GM10248 (cell line): ENCODE data around the gene STUB1.
A peak's percentile ranks its signal among the peaks of the same experiment; 100 is the strongest.

Experiments used
- CTCF ChIA-PET: fragments of 300-600 bp; sonication (Branson Sonifier 250); formaldehyde crosslinking; extraction: SDS; loops from one replicate; lab custom pipeline; 2021; ENCODE audit warnings: antibody characterized with exemption; lab: Yijun Ruan, JAX
- POLR2A ChIA-PET: fragments of 350-650 bp; sonication (Branson Sonifier 250); formaldehyde crosslinking; extraction: SDS; loops from one replicate; lab custom pipeline; 2020; ENCODE audit warnings: antibody characterized with exemption; lab: Yijun Ruan, JAX
- DNase-seq: peaks from one replicate; pipeline ENCODE4 v3.0.0; 2012; ENCODE audit errors: extremely low spot score
- CTCF ChIP-seq: IDR thresholded peaks from 2 replicates; pipeline ENCODE4 v1.5.1; 2012; ENCODE audit warnings: mild to moderate bottlenecking, low read depth; ENCODE audit errors: extremely low read depth, missing control alignments, control extremely low read depth

STUB1 gene

GRCh38 chr16:716768-717325, 36.6 kb downstream of the STUB1 start:
- CTCF ChIA-PET, result interaction anchor here (1.5 to 8.3 kb wide), 4 partner anchors 9 to 325 kb away, joined by 3 to 169 read pairs (median 10); partner anchors contain the start of genes CCDC78, CHTF18, HAGHL and RPUSD1
- POLR2A ChIA-PET, result no interaction called here
- no peak for TF ChIP-seq CTCF
- no peak for DNase-seq

GRCh38 chr16:717450-718245, 37.4 kb downstream of the STUB1 start:
- no peak for TF ChIP-seq CTCF
- POLR2A ChIA-PET, result no interaction called here
- no peak for DNase-seq
- CTCF ChIA-PET, result interaction anchor here (2.7 to 8.3 kb wide), 2 partner anchors 19 to 67 kb away, joined by 9 to 169 read pairs; partner anchors contain the start of genes CHTF18 and RPUSD1

- no peak for DNase-seq
- TF ChIP-seq CTCF, result no peak
- ChIA-PET CTCF (no interaction called here), POLR2A (no interaction called here)
Measured at GRCh38 chr16:718389-718788, 38.2 kb downstream of the STUB1 start.

- CTCF ChIA-PET, result interaction anchor here (1.4 to 3.8 kb wide), 5 partner anchors 15 to 66 kb away, joined by 3 to 31 read pairs (median 7); no protein-coding TSS in a partner anchor
- DNase-seq, result no peak
- POLR2A ChIA-PET, result no interaction called here
- TF ChIP-seq CTCF, result no peak
Measured at GRCh38 chr16:718922-719321, 38.7 kb downstream of the STUB1 start.

- ChIA-PET CTCF (interaction anchor here (0.8 to 8.0 kb wide), 14 partner anchors 8 to 384 kb away, joined by 3 to 59 read pairs (median 5); partner anchors contain the start of genes CIAO3 and MSLN), POLR2A (no interaction called here)
- DNase-seq, result no peak
- peak; percentile 28 for TF ChIP-seq CTCF
Measured at GRCh38 chr16:719815-720446, 39.7 kb downstream of the STUB1 start.

GRCh38 chr16:720447-720989, 40.3 kb downstream of the STUB1 start:
- POLR2A ChIA-PET, result interaction anchor here (0.6 kb wide), 1 partner anchor 150 kb away, joined by 3 read pairs; no protein-coding TSS in a partner anchor
- peak; percentile 74 for DNase-seq
- TF ChIP-seq CTCF, result peak; percentile 32
- CTCF ChIA-PET, result interaction anchor here (0.8 to 8.0 kb wide), 17 partner anchors 8 to 383 kb away, joined by 3 to 59 read pairs (median 5); partner anchors contain the start of genes CIAO3 and MSLN
